GM04503 (cell line): ENCODE measurements around the gene ANKRD33.

Experiments
- DNase-seq: peaks from one replicate; pipeline ENCODE4 v3.0.0-alpha.2; 2012; ENCODE audit warnings: low read depth

Gene ANKRD33

GRCh38 chr12:51904951-51905470, 17.1 kb downstream of the ANKRD33 start:
- DNase-seq = peak; percentile 76

- no peak for DNase-seq
Observed at GRCh38 chr12:51905471-51906429, 17.8 kb downstream of the ANKRD33 start.

GRCh38 chr12:51906430-51907082, 18.7 kb downstream of the ANKRD33 start:
- DNase-seq = no peak

GRCh38 chr12:51907083-51907855, 19.4 kb downstream of the ANKRD33 start, which contains the start of gene ACVRL1:
ACVRL1 (plus strand) TSS chr12:51907504; CDS start chr12:51912475, 4,971 bp downstream.
- no peak for DNase-seq

- no peak for DNase-seq
Observed at GRCh38 chr12:51907856-51908425, 20.0 kb downstream of the ANKRD33 start.

GRCh38 chr12:51908876-51909592, 21.1 kb downstream of the ANKRD33 start:
- DNase-seq = no peak

- DNase-seq = no peak
Observed at GRCh38 chr12:51910168-51910567, 22.3 kb downstream of the ANKRD33 start.

GRCh38 chr12:51910691-51911090, 22.8 kb downstream of the ANKRD33 start:
- DNase-seq = no peak

- no peak for DNase-seq
Observed at GRCh38 chr12:51911307-51911706, 23.4 kb downstream of the ANKRD33 start.

GRCh38 chr12:51911788-51912711, 24.1 kb downstream of the ANKRD33 start:
- no peak for DNase-seq

GRCh38 chr12:51913071-51914033, 25.4 kb downstream of the ANKRD33 start:
- no peak for DNase-seq

GRCh38 chr12:51914034-51914923, 26.4 kb downstream of the ANKRD33 start:
- no peak for DNase-seq

GRCh38 chr12:51915003-51915625, 27.2 kb downstream of the ANKRD33 start:
- no peak for DNase-seq

GRCh38 chr12:51915951-51916350, 28.0 kb downstream of the ANKRD33 start:
- DNase-seq = no peak

GRCh38 chr12:51917041-51917590, 29.2 kb downstream of the ANKRD33 start:
- no peak for DNase-seq

GRCh38 chr12:51917746-51918453, 30.0 kb downstream of the ANKRD33 start:
- no peak for DNase-seq
